GM19467 (cell line): ENCODE measurements around the gene URM1.

Experiments
- ATAC-seq: cut with Tn5 transposase; IDR thresholded peaks from one replicate; pipeline ENCODE4 v1.9.1; 2021; ENCODE audit warnings: mild to moderate bottlenecking, moderate library complexity; ENCODE audit not compliant: unreplicated experiment

Gene URM1

DNA sequence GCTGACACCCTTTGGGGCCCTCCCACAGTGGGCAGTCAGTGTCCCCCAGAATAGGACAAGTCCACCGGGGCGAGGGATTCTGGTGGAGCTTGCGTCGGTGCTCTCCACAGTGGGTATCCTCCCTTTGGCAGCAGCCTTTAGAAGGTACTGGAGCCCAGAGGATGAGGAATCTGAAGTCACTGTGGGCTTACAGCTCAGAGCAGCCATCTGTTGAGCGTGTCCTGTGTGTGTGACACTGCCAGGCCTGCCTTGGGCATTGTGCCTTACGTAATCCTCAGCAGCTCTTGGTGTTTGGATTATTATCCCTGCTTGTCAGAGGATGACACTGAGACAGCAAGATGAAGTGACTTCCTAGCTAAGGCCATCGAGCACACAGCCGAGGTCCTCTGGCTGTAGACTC, 12.6 kb downstream of the URM1 start:
- ATAC-seq = no peak

DNA sequence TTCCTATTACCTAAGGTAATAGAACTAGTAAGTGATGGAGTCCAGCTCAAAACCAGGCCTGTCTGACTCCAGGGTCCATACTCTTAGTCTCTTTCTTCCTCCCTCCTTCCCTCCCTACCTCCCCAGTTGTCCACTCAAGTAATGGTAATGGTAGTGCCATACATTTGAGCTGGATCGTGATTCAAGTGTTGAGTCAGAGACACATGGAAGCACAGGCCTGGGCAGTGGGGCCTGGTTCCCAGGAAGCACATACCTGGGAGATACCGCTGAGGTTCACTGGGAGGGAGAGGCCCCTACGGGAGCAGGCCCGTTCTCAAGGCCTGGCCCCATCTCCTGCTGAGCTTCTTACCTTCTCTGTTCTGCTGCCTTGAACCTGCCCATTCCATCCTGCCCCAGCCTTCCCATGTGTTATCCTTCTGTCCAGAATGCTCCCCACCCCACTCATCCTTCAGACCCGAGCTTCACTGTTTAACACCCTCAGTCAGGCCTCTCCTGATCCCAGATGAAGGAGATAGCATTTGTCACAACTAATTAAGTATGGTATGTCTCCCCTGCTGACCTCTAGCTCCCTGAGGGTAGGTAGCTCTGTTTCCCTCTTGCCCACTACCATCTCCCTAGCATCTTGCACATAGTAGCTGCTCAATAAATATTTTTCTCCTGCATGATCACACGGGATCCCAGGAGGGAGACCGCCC, 13.8 kb downstream of the URM1 start:
- no peak for ATAC-seq

DNA sequence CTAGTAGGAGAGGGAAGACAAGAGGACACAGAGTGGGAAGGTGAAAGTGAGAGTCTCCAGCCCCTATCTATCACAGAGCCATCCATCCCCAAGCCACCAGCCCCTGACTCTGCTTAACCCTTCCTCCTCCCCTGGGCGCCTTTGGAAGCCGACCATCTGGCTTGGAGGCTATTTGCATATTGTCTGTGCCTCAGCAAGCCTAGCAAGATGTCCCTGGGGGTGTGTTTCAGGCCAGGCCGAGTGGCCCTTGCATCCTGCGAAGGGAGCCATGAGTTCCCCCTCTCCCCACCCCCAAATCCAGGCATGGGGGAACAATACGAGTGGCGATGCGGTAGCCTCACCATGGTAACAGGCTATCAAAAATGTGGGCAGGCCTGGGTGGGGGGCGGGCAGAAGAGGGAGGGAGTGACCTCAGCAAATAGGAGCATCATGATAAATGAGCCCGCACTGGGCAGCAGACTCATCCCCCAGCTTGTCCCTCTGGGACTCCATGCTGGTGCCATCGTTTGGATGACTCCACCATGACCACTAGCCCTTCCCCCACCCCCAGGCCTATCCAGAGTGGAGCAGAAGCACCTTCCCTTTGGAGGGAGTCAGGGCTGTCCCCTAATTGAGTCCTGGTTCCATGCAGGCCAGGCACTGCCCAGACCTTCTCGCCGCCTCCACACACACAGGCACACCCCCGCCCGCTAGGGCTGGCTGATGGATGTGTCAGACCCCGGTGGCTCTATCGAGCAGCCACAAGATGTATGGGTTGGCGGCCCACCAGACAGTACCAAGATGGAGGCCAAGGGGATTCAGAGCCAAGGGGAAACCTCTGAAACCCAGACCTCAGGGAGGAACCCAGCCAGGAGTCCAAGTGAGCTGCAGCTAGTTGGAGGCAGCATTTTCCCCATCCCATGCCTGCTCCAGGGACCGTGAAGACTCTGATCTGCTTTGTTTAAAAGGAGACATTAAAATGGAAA, 14.6 kb downstream of the URM1 start:
- ATAC-seq = no peak

DNA sequence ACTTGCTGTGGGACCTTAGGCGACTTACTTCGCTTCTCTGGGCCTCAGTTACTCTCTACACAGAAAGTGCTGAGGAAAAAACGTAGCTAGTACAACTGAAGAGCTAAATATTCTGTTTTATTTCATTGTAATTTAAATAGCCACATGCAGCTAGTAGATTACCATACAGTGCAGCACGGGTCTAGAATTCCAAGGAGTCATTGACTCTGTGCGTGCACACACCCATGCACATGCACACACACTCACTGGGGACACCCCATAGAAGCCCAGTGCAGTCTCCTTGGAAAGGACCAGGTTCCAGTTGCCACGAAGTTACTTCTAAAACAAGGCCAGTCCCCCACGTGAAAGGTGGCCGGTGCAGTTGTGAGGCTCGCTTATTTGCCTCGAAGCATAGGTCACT, 17.0 kb downstream of the URM1 start:
- ATAC-seq = no peak

DNA sequence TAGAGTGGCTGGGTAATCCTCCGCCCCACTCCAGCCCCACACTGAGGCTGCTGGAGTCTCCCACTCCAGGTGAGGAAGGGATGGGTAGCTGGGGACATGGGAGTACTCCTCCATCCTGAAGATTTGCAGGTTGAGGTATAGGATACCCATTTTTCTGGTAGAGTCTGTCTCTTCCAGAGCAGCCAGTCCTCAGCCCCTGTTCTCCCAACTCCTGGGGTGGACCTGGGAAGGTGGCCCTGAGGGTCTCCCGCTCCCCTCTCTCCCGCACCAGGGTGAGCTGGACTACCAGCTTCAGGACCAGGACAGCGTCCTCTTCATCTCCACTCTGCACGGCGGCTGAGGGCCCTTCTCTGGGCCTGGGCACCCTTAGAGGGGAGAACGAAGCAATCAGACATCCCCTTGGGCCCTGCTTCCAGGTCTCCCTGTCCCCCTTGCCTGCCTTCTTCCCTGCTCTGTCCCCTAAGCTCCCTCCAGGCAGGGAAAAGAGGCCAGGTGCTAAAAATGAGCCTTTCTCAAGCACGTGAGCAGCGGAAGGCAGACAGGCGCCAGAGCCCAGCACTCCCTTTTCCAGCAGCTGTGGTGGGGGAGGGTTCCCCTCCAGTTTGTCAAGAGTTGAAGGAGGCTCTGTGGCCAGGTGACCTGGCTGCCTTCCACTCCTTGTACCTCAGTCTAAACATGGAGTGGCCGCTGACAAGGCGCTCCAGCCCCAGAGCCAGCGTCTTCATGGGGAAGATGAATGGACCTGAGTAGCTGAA, 18.4 kb downstream of the URM1 start:
- no peak for ATAC-seq

DNA sequence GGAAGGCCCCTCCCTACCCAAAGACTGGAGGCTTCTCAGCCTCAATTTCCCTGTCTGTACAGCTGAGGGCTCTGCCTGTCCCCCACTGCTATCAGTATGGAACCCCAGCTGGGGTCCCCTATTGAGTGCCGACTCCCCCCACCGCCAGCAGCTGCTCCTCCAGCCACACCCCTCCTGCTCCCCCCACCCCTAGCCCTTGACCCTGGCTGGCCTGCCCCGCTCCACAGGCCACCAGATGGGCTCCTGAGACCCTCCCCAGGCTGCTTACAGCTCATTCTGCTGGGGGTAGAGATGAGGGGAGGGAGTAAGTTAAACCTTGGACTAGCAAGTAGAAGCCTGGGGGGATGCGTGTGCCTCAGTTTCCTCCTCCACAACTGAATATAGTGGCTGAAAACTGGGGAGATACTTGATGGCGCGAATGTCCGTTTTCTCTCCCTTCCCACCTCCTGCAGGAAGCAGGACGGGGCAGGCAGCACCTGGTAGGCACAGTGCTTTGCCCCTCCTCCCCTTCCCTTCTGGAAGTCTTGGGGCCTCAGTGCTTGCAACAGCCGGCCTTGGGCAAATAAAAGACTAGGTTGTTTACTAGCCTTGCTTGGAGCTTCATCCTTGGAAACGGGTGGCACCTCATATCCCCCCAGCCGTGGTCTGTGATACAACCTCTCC, 19.1 kb downstream of the URM1 start:
- no peak for ATAC-seq

DNA sequence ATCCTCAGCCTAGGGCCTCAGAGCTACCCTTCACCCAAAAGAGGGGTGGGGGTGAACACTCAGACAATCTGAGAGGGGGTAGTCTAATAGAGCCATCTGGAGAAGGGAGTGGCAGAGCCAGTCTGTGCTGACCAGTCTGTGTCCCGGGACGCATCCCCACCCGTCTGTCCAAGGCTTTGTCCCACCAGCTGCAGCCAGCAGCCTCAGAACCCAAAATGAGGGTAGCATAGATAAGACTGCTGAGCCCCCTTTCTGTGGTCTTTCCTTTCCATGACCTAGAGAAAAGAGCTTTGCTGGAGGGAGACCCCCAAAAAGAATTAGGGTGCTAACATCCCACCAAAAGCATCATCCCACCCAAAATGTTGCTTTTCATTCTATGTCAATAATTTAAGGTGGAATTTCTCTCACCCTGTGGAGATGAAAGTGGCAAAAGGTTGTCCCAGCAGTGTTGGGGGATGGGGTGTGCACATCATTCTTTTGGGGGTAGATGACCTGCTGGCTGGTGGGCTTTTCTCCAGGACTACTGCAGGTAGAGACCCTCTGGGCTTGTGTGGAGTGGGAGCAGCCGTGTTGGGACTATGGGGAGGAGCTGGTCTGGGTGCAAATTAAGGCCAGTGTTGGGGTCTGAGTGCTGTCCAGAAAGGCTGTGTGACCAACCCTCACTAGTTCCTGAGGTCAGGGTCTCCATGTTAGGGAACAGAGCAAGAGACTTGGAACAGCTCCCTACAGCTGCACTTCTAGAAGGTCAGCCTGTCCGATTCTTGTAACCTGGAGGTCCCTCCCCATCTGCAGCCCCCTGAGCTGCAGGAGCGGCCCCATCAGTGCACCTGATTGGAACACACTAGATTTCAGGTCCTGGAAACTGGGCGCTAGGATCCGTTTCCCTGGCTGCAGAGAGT, 19.9 kb downstream of the URM1 start:
- ATAC-seq = no peak

DNA sequence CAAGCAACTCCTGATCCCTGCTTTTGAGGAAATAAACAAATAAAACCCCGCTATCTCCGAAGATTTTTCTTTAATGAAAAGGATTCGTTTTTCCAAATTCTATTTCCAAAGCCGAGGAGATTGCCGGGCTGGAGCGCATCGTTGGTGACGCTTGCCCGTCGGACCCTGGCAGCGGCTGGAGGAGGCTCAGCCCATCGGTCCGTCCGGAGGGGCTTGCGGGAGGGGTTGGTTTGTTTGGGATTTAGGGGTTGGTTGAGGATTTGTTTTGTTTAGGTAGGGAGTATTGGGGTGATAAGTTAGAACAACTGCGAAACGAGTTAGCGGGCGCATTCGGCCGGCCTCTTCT, 20.8 kb downstream of the URM1 start:
- no peak for ATAC-seq

DNA sequence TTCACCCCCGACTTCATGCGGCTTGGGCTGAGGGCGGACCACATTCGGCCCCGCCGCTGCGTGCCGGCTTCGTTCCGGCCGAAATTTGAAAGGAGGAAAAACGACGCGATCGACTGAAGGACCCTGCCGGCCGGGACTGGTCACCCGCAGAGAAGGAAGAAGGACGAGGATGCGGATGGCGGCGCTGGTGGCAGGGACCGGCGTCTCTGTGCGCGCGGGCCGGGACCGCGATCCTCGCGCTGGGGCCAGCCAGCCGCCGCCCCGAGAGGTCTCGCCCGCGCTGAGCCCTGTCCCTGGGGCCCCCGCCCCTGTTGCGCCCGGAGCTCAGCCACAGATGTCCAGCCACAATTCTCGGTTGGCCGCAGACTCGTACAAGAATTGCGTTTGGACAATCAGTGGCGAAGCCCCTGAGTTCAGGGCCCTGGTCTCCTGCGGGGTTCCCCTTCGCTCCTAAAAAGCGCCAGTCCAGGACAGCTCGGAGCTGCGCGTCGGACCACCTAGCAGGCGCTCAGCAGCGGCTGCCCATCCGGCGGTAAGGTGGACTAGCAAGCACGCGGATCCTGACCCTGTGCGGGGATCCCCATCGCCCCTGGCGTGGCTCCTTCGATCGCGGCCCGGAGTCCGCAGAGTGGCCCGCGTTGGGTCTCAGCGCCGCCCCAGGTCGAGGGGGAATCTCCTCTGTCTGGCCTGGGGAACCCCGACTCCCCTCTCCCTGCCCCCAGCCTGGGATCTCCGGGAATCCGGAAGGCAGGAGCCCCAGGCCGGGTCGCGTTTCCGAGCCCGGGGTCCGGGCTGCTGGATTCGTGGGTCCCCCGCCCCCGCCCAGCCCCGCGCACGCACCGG, 21.3 kb downstream of the URM1 start:
- ATAC-seq = no peak

DNA sequence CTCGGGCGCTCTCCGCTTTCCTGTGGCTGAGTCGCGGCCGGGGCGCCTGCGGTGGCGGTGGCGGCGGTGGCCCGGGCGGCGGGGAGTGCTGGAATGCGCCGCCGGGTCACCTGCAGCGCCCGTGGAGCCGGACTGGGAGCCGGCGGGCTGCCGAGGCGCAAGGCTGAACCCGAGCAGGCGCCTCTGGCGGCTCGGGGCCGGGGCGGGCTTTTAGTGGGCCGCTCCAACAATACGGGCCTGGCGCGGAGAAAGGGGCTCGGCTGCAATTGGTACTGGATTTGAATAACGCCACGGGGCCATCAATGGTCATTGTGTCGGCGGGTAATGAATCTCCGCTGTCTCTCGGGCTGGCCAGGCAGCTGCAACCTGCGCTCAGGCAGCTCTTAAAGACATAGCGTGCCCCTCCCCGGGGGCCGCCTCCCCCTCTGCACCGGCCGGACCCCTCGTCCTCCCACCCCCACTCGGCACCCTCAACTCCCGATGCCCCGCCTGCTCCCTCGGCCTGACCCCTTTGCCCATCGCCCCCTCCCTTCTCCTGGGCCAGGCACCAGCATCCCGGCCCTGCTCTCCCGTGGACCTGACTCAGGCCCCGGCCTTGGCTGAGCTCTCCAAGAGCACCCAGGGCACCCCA, 22.1 kb downstream of the URM1 start:
- ATAC-seq = no peak

DNA sequence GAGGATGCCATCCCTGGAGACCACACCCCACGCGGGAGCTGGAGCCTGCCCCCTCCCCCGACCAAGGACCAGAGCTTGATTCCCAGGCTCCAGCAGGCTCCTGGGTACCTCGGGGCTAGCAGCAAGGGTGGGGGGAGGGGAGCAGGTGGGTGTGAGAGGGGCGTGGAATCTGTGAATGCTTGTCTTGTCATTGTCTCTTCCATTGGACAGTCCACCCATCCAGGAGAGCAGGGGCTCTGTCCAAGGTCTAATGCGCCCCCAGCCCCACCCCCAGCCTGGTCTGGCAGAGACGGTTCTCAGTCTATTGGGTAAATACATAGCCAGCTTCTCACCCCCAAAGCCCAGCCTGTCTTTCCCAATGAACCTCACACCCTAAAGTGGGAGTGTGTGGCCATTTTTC, 22.8 kb downstream of the URM1 start:
- ATAC-seq = no peak

DNA sequence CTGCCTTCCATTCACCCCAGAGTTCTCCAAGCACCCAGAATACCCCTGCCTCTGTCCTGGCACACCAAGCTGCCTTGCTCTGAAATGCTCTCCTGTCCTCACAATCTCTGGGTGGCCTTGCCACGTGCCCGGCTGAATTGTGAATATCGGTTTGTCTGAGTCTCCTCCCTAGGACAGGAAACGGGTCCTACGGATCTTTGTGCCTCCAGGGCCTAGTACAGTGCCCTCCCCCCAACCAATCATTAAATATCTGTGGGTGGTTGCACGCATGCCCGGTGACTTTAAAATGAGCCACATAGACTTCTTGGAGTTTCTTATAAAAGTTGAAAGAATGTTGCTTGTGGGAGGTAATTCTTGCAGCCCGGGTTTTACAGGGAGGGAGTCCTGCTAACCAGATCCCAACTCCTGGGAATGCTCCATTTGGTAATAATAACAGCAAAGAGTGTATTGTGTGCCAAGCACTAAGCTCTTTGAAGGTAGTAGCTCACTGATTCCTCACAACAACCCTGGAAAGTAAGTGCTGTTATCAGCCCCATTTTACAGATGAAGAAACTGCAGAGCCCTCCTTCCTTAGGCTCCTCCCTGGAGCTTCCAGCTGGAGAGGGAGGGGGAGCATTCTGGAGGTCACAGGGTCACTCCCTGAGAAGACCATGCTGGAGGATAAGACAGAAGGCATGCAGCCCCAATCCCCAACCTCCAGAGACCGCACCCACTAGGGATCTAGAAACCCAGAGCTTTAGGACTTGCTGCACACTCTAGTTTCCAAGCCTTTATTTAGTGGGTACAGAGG, 23.4 kb downstream of the URM1 start:
- no peak for ATAC-seq

DNA sequence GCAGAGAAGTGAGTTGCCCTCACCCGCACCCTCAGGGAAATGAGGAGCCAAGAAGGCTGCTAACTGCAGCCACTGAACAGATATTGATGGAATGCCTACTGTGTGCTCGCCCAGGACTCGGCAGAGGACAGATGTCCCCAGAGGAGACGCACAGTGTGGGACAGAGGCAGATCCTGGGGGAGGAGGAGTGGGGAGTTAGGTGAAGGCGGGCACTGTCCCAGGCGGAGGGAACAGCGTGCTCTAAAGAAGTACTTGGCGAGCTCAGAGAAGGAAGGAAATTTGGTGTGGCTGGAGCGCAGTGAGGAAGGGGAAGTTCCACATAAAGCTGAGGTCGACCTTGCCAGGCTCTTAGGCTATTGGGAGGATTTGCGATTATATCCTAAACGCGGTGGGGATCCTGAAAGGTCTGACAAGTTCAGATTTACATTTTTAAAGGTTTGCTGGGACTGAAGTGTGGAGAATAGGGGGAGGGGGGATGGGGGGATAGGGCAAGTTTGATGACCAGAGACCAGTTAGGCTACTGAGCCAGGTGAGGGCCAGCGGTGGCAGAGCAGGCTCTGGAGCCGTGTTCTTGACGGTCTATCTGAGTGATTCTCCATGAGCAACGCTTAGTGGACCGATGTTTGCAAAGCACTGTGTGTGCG, 25.9 kb downstream of the URM1 start:
- ATAC-seq = no peak

DNA sequence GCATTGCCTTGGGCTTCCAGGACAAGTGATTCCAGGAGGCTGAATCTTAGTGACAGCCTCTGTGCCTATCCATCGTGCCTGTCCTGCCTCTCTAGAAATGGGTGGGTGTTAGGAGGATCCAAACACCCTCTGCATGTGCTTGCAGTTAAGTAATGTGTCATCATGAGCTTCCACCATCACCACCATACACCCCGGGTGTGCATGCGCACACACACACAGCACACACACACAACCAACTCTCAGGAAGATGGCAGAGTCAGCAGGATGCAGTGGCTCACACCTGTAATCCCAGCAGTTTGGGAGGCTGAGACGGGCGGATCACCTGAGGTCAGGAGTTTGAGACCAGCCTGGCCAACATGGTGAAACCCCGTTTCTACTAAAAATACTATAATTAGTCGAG, 26.7 kb downstream of the URM1 start:
- ATAC-seq = no peak

DNA sequence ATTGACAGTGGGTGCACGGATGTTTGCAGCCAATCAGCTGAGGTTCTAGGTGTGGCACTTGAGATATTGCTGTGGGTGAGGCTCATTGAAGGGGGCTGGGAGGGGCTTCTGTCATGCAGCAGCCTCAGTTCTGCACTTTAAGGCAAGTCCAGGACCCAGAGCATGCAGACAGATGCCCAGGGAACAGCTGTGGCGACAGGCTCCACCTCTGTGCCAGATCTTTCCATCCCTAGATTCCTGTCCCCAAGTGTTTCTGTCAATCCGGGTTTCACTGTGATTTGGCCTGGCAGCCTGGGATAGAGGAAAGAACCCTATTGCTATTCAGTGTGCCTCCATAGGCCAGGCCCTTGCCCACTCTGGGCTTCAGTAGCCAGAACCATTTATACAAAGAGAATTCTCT, 28.7 kb downstream of the URM1 start:
- no peak for ATAC-seq

DNA sequence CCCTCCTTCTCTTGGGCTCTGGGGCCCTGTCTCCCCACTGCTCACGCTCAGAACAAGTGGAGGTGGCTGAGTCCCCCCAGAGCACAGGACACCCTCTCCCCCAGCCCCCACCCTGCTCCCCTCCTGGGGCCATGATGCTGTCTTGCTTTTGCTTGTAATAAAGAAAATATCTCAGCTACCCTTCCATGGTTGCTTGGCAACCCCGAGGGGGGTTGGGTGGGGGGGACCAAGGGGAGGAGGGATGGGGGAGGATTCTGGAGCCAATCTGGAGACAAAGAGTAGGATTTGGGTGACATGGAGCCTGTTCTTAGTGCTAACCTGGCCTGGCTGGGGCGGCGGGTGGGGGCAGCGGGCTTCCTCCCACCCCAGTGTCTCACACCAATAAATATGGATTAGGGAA, 33.4 kb downstream of the URM1 start:
- no peak for ATAC-seq

DNA sequence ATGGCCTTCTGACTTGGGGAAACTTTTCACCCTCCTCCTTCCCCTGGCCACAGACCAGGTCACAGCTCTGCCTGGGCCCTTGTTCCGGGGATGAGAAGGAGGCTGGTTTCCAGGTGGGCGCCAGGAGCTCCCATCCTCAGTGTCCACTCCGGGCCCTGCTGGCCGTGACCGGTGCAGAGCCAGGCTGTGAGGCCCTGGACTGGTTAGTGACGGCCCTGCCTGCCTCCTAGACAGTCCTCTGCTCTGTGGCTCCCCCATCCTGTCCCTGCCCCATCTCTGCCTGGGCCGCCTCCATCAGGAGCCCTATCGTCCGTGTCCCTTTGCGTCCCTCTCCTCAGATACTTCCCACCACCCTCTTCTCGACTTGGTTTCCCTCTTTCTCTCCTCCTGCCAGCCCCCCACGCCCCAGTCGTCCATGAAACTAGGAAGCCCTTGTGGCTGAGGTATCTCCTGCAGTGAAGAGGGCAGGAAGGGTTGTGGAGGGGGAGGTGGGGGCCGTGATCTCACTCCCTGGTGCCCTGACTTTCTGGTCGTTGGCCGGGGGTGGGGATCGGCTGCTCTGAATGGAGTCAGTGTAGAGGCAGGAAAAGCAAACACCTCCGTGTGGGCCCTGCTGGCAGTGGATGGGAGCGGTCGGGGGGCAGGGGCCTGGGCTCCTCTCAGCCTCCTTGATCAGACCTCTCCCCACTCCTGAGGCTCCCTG, 34.1 kb downstream of the URM1 start:
- ATAC-seq = no peak
